Keratinocyte (primary cell): ENCODE data around the gene GRIN3B. TPM values are rescaled to one million over a fixed set of nuclear protein-coding genes. Genes with fewer than 3 reads are reported as not detected.
A peak's percentile ranks its signal among the peaks of the same experiment; 100 is the strongest.

ENCODE experiments used
- DNase-seq: peaks from one replicate; pipeline ENCODE4 v3.0.0-alpha.2; 2011; ENCODE audit warnings: low read depth, missing footprints, low spot score
- FAIRE-seq: peaks from 2 replicates; lab custom pipeline; 2011; peaks lifted over from hg19 to GRCh38; lab: Jason Lieb, UNC
- H2AFZ ChIP-seq: 2 replicates; pipeline ENCODE4 v1.6.0; 2012; ENCODE audit warnings: low read length, control low read depth, inconsistent platforms; ENCODE audit not compliant: control insufficient read depth
- H3K27ac ChIP-seq: 2 replicates; pipeline ENCODE4 v1.5.1; 2011; ENCODE audit warnings: low read length; ENCODE audit not compliant: control insufficient read depth, insufficient read depth
- H3K27me3 ChIP-seq: 3 replicates; pipeline ENCODE4 v1.6.0; 2011; ENCODE audit warnings: low read length; ENCODE audit not compliant: control insufficient read depth, insufficient read depth; ENCODE audit errors: extremely low read depth
- H3K36me3 ChIP-seq, 2 experiments: 2 replicates in 1 of 2; 3 replicates in 1 of 2; pipeline ENCODE4 v1.5.1; 2011; ENCODE audit warnings: low read length in 2 of 2, mild to moderate bottlenecking in 1 of 2; ENCODE audit not compliant: control insufficient read depth in 2 of 2, insufficient read depth in 2 of 2; ENCODE audit errors: extremely low read depth in 1 of 2
- H3K4me1 ChIP-seq: 3 replicates; pipeline ENCODE4 v1.5.1; 2011; ENCODE audit warnings: low read length; ENCODE audit not compliant: control insufficient read depth, insufficient read depth; ENCODE audit errors: extremely low read depth
- H3K4me2 ChIP-seq: 3 replicates; pipeline ENCODE4 v1.6.0; 2011; ENCODE audit warnings: low read depth, low read length; ENCODE audit not compliant: control insufficient read depth, insufficient read depth; ENCODE audit errors: extremely low read depth
- H3K4me3 ChIP-seq, 3 experiments: fragments of 200-600 bp in 1 of 3; sonication (generic) in 1 of 3; 2 replicates in 2 of 3; 3 replicates in 1 of 3; pipeline ENCODE4 v1.5.1; 2011 to 2016; ENCODE audit warnings: low read length in 3 of 3, mild to moderate bottlenecking in 3 of 3, control low read depth in 2 of 3, inconsistent platforms in 1 of 3, low read depth in 1 of 3, mixed read lengths in 1 of 3, mixed run types in 1 of 3, moderate library complexity in 1 of 3; ENCODE audit not compliant: control insufficient read depth in 2 of 3, insufficient read depth in 2 of 3; ENCODE audit errors: extremely low read depth in 1 of 3
- H3K79me2 ChIP-seq: 2 replicates; pipeline ENCODE4 v1.6.0; 2012; ENCODE audit warnings: low read length; ENCODE audit not compliant: control insufficient read depth, insufficient read depth
- H3K9ac ChIP-seq: 3 replicates; pipeline ENCODE4 v1.6.0; 2011; ENCODE audit warnings: low read length; ENCODE audit not compliant: control insufficient read depth, insufficient read depth; ENCODE audit errors: extremely low read depth
- H3K9me1 ChIP-seq: 3 replicates; pipeline ENCODE4 v1.6.0; 2011; ENCODE audit warnings: low read length; ENCODE audit not compliant: control insufficient read depth, insufficient read depth; ENCODE audit errors: extremely low read depth
- H3K9me3 ChIP-seq: 2 replicates; pipeline ENCODE4 v1.5.1; 2012; ENCODE audit warnings: low read depth, low read length; ENCODE audit not compliant: control insufficient read depth
- H4K20me1 ChIP-seq: 3 replicates; pipeline ENCODE4 v1.6.0; 2011; ENCODE audit warnings: low read length; ENCODE audit not compliant: control insufficient read depth, insufficient read depth; ENCODE audit errors: extremely low read depth
- EZH2 ChIP-seq: IDR thresholded peaks from one replicate; pipeline ENCODE4 v1.6.1; 2012; ENCODE audit warnings: inconsistent platforms, mild to moderate bottlenecking, low read length, moderate library complexity
- dilution Hi-C: fragments of 300-500 bp; cut with MboI; formaldehyde crosslinking; loops from one replicate; pipeline ENCODE4 v1.7.0; 2020; ENCODE audit warnings: low sequenced_read_pairs; ENCODE audit not compliant: extremely low pct_ligation_motif_present
- polyA minus RNA-seq, 3 experiments: library from RNA; depleted of rRNA, polyadenylated mRNA; stranded (reverse); fragments of >200 nt; gene quantifications; 1 replicate in 1 of 3; 2 replicates in 1 of 3; 3 replicates in 1 of 3; pipeline ENCODE4 v1.2.3, GENCODE V29; 2011
- polyA plus RNA-seq, 5 experiments: library from polyadenylated mRNA; depleted of rRNA in 3 of 5; stranded (reverse) in 3 of 5; stranded (forward) in 1 of 5; unstranded in 1 of 5; fragments of >200 nt; gene quantifications; 1 replicate in 1 of 5; 2 replicates in 3 of 5; 3 replicates in 1 of 5; pipeline versions ENCODE4 v1.2.1 to v1.2.3, GENCODE V29; 2011 to 2012; ENCODE audit warnings: missing spikeins in 2 of 5, low read depth in 1 of 5, low replicate concordance in 1 of 5
- TF ChIP-seq, protein P1 (sequence below), 3 experiments: IDR thresholded peaks in 1 of 3; conservative IDR thresholded peaks in 1 of 3; optimal IDR thresholded peaks in 1 of 3; 2 replicates in 2 of 3; 3 replicates in 1 of 3; pipeline versions ENCODE3 to v1.5.1; 2011; ENCODE audit warnings: low read length in 3 of 3, mild to moderate bottlenecking in 3 of 3, moderate library complexity in 2 of 3, control low read depth in 1 of 3, inconsistent platforms in 1 of 3; ENCODE audit not compliant: insufficient read depth in 2 of 3; ENCODE audit errors: extremely low read depth in 1 of 3

Gene GRIN3B, protein sequence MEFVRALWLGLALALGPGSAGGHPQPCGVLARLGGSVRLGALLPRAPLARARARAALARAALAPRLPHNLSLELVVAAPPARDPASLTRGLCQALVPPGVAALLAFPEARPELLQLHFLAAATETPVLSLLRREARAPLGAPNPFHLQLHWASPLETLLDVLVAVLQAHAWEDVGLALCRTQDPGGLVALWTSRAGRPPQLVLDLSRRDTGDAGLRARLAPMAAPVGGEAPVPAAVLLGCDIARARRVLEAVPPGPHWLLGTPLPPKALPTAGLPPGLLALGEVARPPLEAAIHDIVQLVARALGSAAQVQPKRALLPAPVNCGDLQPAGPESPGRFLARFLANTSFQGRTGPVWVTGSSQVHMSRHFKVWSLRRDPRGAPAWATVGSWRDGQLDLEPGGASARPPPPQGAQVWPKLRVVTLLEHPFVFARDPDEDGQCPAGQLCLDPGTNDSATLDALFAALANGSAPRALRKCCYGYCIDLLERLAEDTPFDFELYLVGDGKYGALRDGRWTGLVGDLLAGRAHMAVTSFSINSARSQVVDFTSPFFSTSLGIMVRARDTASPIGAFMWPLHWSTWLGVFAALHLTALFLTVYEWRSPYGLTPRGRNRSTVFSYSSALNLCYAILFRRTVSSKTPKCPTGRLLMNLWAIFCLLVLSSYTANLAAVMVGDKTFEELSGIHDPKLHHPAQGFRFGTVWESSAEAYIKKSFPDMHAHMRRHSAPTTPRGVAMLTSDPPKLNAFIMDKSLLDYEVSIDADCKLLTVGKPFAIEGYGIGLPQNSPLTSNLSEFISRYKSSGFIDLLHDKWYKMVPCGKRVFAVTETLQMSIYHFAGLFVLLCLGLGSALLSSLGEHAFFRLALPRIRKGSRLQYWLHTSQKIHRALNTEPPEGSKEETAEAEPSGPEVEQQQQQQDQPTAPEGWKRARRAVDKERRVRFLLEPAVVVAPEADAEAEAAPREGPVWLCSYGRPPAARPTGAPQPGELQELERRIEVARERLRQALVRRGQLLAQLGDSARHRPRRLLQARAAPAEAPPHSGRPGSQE
- polyA plus RNA-seq, result 0.20 to 1.9 TPM (median 0.84 TPM) in 3 replicates
- 0.12 TPM for polyA plus RNA-seq (2011; ENCODE audit: low read depth)
- 0.11 and 0.79 TPM in 2 replicates for polyA plus RNA-seq (2011; cell fraction: cytosol; rRNA removed)
- polyA plus RNA-seq (2011; cell fraction: nucleus; rRNA removed), result 2.7 and 8.4 TPM in 2 replicates
- 0.76 and 0.95 TPM in 2 replicates for polyA plus RNA-seq (2012; ENCODE audit: low replicate concordance)
- polyA minus RNA-seq, result 0.22 to 1.5 TPM (median 0.56 TPM) in 3 replicates
- 2.5 TPM for polyA minus RNA-seq (2011; cell fraction: cytosol; rRNA and poly(A)+ RNA removed)
- polyA minus RNA-seq (2011; cell fraction: nucleus; rRNA and poly(A)+ RNA removed), result 3.4 TPM in 2 replicates

DNA sequence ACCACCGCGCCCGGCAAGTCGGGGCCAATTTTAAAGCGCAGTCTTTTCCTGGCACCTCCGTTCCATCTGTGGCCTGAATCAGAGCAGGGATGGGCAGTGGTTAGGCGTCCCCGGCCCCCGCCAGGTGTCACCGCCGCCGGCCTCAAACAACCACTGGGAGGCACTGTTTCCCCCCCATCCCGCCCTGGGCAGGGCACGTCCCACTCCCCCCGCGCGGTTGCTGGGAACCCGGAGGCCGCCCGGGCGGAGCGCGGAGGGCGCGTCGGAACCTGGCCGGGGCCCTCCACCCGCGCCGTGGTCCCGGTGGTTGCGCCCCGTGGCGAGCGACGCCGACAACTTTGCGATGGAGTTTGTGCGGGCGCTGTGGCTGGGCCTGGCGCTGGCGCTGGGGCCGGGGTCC lies at the start of gene GRIN3B:
GRIN3B (plus strand) TSS at position 325 of the 400 bp plus-strand sequence; CDS start at position 344, 19 bp downstream.
- dilution Hi-C loops, result no loop called here
- H3K9me1 ChIP-seq, result no peaks in the 10 kb centered on the region

DNA sequence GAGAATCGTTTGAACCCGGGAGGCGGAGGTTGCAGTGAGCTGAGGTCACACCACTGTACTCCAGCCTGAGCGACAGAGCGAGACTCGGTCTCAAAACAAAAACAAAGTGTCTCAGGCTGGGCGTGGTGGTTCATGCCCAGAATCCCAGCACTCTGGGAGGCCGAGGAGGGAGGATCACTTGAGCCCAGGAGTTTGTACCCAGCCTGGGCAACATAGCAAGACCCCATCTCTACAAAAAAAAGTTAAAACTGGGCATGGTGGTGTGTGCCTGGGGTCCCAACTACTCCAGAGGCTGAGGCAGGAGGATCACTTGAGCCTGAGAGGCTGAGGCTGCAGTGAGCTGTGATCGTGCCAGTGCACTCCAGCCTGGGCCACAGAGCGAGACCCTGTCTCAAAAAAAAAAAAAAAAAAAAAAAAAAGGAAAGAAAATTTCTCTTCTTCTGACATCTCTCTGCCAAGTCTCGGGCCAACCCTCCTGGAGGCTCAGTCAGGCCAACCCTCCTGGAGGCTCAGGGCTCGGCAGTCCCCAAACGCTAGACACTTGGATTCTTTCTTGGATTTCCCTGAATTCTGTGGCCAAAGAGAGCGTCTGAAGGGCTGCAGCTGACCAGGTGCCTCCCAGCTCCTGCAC lies 48.1 kb upstream of the GRIN3B start:
- dilution Hi-C loops, result no loop called here
- no peak for DNase-seq
- no peaks in the 10 kb centered on the region for H3K9me1 ChIP-seq
- H3K27ac ChIP-seq, result no peak overlapping the region
- TF ChIP-seq, protein P1, sequence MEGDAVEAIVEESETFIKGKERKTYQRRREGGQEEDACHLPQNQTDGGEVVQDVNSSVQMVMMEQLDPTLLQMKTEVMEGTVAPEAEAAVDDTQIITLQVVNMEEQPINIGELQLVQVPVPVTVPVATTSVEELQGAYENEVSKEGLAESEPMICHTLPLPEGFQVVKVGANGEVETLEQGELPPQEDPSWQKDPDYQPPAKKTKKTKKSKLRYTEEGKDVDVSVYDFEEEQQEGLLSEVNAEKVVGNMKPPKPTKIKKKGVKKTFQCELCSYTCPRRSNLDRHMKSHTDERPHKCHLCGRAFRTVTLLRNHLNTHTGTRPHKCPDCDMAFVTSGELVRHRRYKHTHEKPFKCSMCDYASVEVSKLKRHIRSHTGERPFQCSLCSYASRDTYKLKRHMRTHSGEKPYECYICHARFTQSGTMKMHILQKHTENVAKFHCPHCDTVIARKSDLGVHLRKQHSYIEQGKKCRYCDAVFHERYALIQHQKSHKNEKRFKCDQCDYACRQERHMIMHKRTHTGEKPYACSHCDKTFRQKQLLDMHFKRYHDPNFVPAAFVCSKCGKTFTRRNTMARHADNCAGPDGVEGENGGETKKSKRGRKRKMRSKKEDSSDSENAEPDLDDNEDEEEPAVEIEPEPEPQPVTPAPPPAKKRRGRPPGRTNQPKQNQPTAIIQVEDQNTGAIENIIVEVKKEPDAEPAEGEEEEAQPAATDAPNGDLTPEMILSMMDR (optimal IDR thresholded peaks at IDR 0.05 in 1 of 3, IDR thresholded peaks at IDR 0.05 in 1 of 3, conservative IDR thresholded peaks at IDR 0.05 in 1 of 3; ENCODE audit: extremely low read depth in 1 of 3, insufficient read depth in 2 of 3, low read length in 3 of 3), result no peak
- no peak for TF ChIP-seq EZH2
- H3K79me2 ChIP-seq, result no peaks in the 10 kb centered on the region
- H3K4me1 ChIP-seq, result peaks cover 6% of the 10 kb centered on the region
- H3K4me3 ChIP-seq, result no peak overlapping the region
- H3K9ac ChIP-seq, result no peak overlapping the region
- H4K20me1 ChIP-seq, result peaks cover 4% of the 10 kb centered on the region
- H3K36me3 ChIP-seq, result no peaks in the 10 kb centered on the region
- FAIRE-seq, result no peak
- H3K27me3 ChIP-seq, result no peaks in the 10 kb centered on the region
- no peak overlapping the region for H2AFZ ChIP-seq
- H3K9me3 ChIP-seq, result no peaks in the 10 kb centered on the region
- H3K4me2 ChIP-seq, result no peak overlapping the region

More for the DNA sequence above, at the start of gene GRIN3B:
- Histone ChIP-seq H3K4me2 (peak within 1 kb of the TSS; percentile 22), H3K79me2 (no peaks in the 10 kb centered on the region), H3K4me1 (peaks cover 12% of the 10 kb centered on the region), H3K9ac (no peak within 1 kb of the TSS), H3K27me3 (peaks cover 59% of the 10 kb centered on the region), H4K20me1 (peaks cover 3% of the 10 kb centered on the region), H3K36me3 (peaks cover 0 to 2% of the 10 kb centered on the region in 2 experiments), H3K9me3 (no peaks in the 10 kb centered on the region), H3K4me3 (peak within 1 kb of the TSS in 1 of 3 experiments; percentile 44), H3K27ac (no peak within 1 kb of the TSS), H2AFZ (no peak within 1 kb of the TSS)
- TF ChIP-seq, protein P1 (optimal IDR thresholded peaks at IDR 0.05 in 1 of 3, IDR thresholded peaks at IDR 0.05 in 1 of 3, conservative IDR thresholded peaks at IDR 0.05 in 1 of 3; ENCODE audit: extremely low read depth in 1 of 3, insufficient read depth in 2 of 3, low read length in 3 of 3), result peak; percentile 23 to 70 (median 68)
- no peak for TF ChIP-seq EZH2
- FAIRE-seq (no peak), DNase-seq (no peak)
